Thoracic aorta (tissue), 2 donors: Measurements from ENCODE around the gene BAZ2B. TPM values are rescaled to one million over a fixed set of nuclear protein-coding genes. Genes with fewer than 3 reads are reported as not detected.

Experiments
- ATAC-seq: fragments of 150-250 bp; one replicate; pipeline ENCODE4 v1.8.0; 2017; ENCODE audit warnings: low read depth; ENCODE audit not compliant: insufficient number of reproducible peaks, low FRiP score
- DNase-seq: peaks from one replicate; pipeline ENCODE4 v3.0.0-alpha.2; 2020; ENCODE audit warnings: low spot score
- H3K27ac ChIP-seq, 2 donors: fragments of 200-600 bp; sonication (generic); 1 replicate in 1 of 2; 2 replicates in 1 of 2; pipeline ENCODE4 v1.5.1; 2016; ENCODE audit warnings: mild to moderate bottlenecking in 2 of 2, moderate library complexity in 2 of 2
- H3K27me3 ChIP-seq: fragments of 200-600 bp; sonication (generic); replicated peaks from 2 replicates; pipeline ENCODE4 v1.6.0; 2016; ENCODE audit warnings: mild to moderate bottlenecking; ENCODE audit not compliant: insufficient read depth
- H3K36me3 ChIP-seq: fragments of 200-600 bp; sonication (generic); one replicate; pipeline ENCODE4 v1.5.1; 2016
- H3K4me1 ChIP-seq, 2 donors: fragments of 200-600 bp; sonication (generic); 1 replicate in 1 of 2; 2 replicates in 1 of 2; pipeline versions ENCODE4 v1.5.1 to v1.6.0; 2016; ENCODE audit warnings: low read depth in 2 of 2, mild to moderate bottlenecking in 1 of 2; ENCODE audit not compliant: control insufficient read depth in 1 of 2
- H3K4me3 ChIP-seq: fragments of 200-600 bp; sonication (generic); 2 replicates; pipeline ENCODE4 v1.5.1; 2016; ENCODE audit warnings: mild to moderate bottlenecking
- H3K9me3 ChIP-seq: fragments of 200-600 bp; sonication (generic); 2 replicates; pipeline ENCODE4 v1.5.1; 2016
- total RNA-seq, 2 donors: library from RNA; depleted of rRNA; stranded (reverse); fragments of >200 nt; gene quantifications; one replicate each; pipeline versions ENCODE4 v1.1.0 to v1.2.3, GENCODE V29; 2016
- TF ChIP-seq, protein P1 (sequence below): fragments of 200-600 bp; sonication (generic); IDR thresholded peaks from one replicate; pipeline ENCODE4 v1.5.1; 2019; ENCODE audit warnings: antibody characterized with exemption

The BAZ2B gene
- total RNA-seq, 2 donors from 2014 or later: 73.8 to 147 TPM

DNA sequence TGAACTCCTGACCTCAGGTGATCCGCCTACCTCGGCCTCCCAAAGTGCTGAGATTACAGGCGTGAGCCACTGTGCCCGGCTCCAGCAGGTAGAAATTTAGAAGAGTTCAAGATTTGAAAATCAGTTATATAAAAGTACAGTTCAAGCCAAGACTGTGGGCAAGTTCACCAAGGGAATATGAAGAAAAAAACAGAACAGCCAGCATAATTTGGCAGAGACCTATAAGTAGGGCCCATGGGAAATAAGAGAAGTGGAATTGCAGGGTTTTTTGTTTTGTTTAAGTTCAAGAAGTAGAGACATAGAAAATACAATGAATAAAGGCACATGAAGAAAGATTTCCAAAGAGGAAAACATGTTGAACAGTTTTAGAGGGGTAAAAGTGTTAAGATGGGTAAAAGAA lies 57.9 kb downstream of the BAZ2B start:
- DNase-seq (no peak), ATAC-seq (no peak)
- no peaks in the 10 kb centered on the region for H3K27me3 ChIP-seq
- peaks cover 5 to 6% of the 10 kb centered on the region in 2 donors for H3K4me1 ChIP-seq
- H3K27ac ChIP-seq: no peak overlapping the region
- no peaks in the 10 kb centered on the region for H3K36me3 ChIP-seq
- no peaks in the 10 kb centered on the region for H3K9me3 ChIP-seq
- TF ChIP-seq, protein P1, sequence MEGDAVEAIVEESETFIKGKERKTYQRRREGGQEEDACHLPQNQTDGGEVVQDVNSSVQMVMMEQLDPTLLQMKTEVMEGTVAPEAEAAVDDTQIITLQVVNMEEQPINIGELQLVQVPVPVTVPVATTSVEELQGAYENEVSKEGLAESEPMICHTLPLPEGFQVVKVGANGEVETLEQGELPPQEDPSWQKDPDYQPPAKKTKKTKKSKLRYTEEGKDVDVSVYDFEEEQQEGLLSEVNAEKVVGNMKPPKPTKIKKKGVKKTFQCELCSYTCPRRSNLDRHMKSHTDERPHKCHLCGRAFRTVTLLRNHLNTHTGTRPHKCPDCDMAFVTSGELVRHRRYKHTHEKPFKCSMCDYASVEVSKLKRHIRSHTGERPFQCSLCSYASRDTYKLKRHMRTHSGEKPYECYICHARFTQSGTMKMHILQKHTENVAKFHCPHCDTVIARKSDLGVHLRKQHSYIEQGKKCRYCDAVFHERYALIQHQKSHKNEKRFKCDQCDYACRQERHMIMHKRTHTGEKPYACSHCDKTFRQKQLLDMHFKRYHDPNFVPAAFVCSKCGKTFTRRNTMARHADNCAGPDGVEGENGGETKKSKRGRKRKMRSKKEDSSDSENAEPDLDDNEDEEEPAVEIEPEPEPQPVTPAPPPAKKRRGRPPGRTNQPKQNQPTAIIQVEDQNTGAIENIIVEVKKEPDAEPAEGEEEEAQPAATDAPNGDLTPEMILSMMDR: no peak
- no peak overlapping the region for H3K4me3 ChIP-seq

DNA sequence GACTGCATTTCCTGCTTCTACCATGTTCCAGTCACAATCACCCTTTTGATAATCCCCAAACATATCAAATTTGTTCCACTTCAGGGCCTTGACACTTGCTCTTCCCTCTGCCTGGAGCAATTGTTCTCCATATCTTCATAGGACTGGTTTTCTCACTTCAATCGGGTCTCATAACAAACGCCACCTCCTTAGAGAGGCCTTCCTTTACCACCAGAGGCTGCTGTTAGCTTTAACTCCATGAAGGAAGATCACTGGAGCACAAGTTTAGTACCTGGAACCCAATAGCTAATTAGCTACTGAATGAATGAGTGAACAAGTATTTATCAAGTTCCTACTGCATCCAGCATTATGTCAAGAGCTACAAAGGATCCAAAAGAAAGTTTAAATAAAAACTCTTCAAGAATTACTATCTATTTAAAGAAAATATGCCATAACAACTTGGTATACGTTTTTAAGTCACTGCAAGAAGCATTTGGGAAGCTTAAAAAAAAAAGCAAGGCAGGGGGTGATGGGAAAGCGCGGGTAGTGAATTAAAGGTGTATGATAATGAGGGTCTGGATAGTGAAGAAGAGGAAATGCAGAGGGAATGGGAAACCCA lies 58.8 kb downstream of the BAZ2B start:
- Histone ChIP-seq H3K36me3 (no peaks in the 10 kb centered on the region), H3K4me1 (peaks cover 5 to 6% of the 10 kb centered on the region in 2 donors), H3K27me3 (no peaks in the 10 kb centered on the region), H3K9me3 (no peaks in the 10 kb centered on the region), H3K27ac (no peak overlapping the region), H3K4me3 (no peak overlapping the region)
- DNase-seq: no peak
- TF ChIP-seq, protein P1: no peak
- ATAC-seq: no peak

DNA sequence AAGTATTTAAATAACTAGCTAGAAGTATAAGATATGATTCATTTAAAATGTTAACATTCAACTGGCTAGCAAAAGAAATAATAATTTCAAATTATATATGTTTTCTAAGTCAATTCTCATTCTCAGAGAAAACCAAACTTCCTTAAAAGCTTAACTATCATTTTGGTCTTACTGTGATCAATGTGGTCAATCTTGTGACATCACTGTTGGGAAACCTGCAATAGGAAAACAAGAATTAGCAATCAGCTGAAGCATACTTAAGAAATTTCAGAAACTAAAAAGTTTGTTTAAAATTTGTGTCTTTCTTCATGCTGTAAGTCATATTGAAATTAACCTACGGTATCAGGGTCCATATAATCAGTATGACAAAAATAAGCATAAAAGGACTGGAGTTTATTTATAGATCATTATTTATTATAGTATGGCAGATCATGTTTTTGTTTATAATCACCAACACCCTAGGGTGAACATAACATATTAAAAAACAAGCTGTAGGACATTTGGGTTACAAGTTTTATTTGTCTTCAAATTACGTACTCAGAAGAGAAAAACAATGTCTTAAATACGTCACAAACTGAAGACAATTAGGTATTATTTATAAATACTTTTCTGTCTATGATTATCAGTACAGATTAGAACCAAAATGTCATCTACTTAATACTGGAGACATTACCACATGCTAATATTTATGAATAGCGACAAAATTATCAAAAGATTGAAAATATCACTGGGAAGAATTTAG lies 60.5 kb downstream of the BAZ2B start:
- Histone ChIP-seq H3K4me3 (no peak overlapping the region), H3K27me3 (no peaks in the 10 kb centered on the region), H3K9me3 (no peaks in the 10 kb centered on the region), H3K4me1 (peaks cover 5 to 6% of the 10 kb centered on the region in 2 donors), H3K27ac (no peak overlapping the region), H3K36me3 (no peaks in the 10 kb centered on the region)
- TF ChIP-seq, protein P1: no peak
- ATAC-seq: no peak
- no peak for DNase-seq

DNA sequence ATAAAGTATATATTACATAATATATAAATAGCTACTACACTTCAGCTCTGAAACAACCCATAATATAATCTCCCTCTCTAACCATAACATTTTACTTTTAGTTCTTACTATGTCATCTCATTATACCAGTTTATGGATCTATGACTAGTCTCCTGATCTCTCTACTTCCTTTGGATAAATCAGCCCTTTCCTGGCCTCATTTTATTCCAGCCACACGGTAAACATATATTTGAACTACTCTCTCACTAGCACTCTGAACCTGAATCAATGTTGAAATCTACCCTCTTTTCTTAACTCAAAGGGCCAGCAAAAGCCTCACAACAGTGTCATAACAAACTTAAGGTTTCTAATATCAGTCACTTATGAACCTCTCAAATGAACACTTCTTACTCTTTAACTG lies 62.6 kb downstream of the BAZ2B start:
- TF ChIP-seq, protein P1: no peak
- no peak for ATAC-seq
- Histone ChIP-seq H3K4me3 (no peak overlapping the region), H3K4me1 (peaks cover 4 to 5% of the 10 kb centered on the region in 2 donors), H3K36me3 (no peaks in the 10 kb centered on the region), H3K27me3 (no peaks in the 10 kb centered on the region), H3K9me3 (no peaks in the 10 kb centered on the region), H3K27ac (no peak overlapping the region)
- no peak for DNase-seq

DNA sequence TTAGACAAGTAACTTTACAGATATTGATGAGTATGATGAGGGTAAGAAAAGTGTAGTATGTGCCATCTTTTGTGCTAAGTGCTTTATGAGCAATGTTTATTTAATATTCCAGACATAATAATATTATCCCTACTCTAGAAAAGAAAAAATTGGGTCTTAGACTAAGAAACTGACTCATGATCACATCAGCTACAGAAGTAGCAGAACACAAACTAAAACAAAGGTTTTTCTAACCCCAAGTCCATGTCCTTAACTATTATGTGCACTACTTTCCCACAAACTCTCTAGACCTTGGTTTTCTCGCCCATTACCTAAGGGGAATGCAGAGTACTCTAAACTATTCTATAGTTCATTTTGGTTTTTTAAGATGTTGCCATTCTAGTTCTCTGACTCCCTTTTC lies 64.5 kb downstream of the BAZ2B start:
- no peak for DNase-seq
- TF ChIP-seq, protein P1: no peak
- Histone ChIP-seq H3K4me3 (no peak overlapping the region), H3K9me3 (no peaks in the 10 kb centered on the region), H3K27ac (no peak overlapping the region), H3K4me1 (no peaks in the 10 kb centered on the region), H3K36me3 (no peaks in the 10 kb centered on the region), H3K27me3 (no peaks in the 10 kb centered on the region)
- no peak for ATAC-seq
